ENCODE data around the gene PSEN1.

Gene PSEN1

DNA sequence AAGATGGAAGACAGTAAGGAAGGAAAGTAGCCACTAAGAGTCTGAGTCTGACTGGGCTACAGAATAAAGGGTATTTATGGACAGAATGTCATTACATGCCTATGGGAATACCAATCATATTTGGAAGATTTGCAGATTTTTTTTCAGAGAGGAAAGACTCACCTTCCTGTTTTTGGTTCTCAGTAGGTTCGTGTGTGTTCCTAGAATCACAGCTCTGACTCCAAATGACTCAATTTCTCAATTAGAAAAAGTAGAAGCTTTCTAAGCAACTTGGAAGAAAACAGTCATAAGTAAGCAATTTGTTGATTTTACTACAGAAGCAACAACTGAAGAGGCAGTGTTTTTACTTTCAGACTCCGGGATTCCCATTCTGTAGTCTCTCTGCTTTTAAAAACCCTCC is 85.6 kb downstream of the PSEN1 start:
- DNase-seq, result no peak

DNA sequence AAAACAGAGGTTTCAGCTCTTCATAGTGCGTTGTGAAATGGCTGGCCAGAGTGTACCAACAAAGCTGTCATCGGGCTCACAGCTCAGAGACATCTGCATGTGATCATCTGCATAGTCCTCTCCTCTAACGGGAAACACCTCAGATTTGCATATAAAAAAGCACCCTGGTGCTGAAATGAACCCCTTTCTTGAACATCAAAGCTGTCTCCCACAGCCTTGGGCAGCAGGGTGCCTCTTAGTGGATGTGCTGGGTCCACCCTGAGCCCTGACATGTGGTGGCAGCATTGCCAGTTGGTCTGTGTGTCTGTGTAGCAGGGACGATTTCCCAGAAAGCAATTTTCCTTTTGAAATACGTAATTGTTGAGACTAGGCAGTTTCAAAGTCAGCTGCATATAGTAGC is 86.7 kb downstream of the PSEN1 start:
- DNase-seq, result no peak

DNA sequence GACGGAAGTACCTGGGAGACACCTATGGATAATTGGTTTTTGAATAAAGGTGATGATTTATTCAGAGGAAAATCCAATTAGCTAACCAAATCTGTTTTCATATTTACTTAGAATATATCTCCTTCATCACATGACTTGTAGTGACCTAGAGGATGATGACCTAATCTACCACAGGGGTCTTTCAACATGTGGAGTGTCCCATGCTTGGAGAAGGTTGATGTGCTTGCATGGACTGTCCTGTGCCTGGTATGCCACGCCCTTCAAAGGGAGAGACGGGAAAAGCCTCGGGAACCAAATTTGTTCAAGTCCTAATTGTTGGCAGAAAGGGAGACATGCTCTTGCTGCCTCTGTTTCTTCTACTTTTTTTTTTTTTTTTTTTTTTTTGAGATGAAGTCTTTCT is 89.2 kb downstream of the PSEN1 start:
- no peak for DNase-seq

DNA sequence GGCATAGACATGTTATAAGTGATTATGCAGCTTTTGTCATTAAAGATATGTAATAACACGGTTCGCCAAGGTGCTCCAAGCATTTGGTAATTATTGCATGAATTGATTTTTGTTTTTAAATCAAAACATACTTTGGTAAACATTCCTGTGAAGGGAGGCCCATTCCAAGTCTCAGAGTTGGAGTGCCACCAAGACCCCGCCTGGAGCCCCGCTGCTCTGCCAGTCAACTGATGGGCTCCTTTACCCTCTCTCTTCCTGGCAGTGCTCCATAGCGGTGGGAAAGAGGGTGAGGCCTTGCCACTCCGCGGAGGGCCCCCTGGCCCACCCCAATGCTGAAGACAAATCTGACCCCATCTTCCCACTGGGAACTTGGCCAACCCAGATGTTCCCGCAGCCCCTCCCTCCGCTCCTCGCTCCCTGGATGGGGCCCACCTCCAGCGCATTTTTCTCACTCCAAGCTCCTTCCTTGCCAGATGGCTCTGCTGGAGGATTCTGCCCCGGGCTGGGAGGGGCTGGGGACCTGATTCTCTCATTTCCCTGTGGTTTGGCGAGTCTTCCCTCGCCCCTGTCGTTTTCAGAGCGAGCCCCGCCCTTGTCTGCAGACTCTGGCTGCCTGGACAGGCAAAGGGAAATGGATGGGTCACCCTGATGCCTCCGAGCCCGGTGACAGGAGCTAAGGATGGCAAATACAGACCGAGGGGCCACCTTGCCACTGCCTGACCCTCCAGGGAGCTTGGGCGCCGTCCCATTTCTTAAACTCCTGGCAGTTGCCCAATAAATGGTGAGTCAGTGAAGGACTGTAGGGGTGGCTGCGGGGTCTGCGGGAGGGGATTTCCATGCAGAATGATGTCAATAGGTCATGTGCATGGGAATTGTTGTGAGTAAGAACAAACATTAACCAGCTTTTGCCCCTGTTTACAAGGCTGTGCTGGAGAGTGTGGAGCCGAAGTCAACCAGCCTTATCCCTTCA is 91.8 kb downstream of the PSEN1 start:
- no peak for DNase-seq

DNA sequence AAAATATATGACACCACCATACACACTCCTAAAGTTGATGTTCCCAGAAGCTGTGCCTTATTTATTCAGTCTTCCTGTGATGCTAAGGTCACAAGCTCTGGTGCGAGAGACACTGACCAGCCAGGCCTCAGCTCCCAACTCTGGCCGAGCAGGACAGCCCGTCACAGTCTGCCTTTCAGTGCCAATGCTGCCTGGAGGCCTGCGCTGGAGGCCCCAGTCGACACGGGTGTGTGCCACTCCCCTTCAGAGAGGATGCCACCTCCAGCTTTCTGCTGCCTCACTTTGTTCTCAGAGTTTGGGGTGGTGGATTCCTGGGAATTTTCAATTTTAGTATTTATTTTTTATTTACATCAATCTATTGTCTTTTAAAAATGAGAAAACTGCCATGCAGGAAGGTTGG is 93.7 kb downstream of the PSEN1 start:
- DNase-seq, result no peak

DNA sequence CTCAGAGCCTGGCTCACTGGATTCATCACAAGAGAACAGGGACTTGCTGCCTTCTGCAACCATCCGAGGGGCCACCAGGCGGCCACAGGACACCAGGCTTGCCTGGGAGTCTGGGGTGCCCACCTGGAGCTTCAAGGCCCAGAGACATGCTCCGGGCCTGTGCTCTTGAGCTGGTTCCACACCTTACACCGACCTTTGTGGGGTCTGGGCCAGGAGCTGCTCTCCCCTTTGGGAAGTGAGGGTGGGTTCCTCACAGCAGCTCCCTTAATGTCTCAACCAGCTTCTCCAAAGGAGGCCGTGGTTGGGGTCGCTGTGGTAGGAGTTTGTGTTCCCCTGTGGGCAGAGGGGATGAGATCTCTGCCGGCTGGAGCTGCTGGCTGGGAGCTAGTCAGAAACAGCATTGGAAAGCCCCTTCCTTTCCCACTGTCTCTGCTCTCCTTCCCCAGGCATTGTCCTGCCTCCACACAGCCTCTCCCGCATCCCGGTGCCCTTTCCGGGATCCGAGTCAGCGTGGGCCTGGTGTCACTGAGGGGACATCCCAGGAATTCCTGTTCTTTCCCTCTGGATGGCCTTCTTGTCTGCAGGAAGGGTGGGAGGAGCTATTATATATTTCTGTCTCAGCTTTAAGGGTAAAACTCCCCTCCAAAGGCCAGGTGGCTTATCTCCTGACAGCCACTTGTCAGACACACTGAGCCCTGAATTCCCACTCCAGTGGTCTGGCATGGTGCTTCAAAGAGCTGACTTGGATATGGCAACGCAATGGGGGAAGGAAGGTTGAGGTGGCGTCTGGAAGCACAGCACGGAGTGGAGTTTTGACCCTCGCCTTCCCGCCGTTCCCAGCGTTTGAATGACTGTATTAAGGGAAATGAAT is 95.9 kb downstream of the PSEN1 start:
- no peak for DNase-seq

DNA sequence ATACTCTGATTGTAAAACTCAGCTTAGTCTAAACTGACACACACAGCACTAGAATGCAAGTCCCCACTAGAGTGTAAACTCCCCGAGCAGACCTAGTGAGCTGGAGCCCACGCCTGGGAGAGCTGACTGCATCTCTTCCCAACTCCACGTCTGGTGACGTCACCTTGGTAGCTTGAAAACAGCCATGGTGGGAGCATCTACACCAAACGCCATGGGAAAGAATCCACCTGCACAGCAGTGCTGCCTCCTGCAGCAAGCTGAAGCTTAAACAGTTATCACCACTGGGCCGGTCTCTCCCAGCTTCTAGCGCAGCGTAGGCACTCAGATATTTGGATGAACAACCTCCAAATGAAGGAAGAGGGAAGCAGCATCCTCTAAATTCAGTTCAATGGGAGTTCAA is 96.7 kb downstream of the PSEN1 start:
- no peak for DNase-seq

DNA sequence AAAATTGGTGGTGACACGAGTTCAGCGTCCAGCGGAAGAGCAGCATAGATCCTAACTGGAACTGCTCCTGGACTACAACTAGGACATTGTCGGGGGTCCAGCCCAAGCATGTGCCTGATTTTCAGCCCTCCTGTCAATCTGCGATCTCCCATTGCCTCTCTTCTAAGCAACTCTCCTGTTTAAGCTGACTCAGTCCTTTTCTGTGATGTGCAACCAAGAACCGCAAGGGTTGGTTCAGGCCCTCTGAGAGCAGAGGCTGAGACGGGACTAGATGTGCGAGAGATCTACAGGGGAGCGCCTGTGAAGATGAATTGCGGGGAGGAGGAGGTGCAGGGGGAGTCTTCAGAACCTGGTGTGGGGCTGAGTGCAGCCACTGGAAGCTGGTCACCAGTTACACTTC is 97.3 kb downstream of the PSEN1 start:
- no peak for DNase-seq

DNA sequence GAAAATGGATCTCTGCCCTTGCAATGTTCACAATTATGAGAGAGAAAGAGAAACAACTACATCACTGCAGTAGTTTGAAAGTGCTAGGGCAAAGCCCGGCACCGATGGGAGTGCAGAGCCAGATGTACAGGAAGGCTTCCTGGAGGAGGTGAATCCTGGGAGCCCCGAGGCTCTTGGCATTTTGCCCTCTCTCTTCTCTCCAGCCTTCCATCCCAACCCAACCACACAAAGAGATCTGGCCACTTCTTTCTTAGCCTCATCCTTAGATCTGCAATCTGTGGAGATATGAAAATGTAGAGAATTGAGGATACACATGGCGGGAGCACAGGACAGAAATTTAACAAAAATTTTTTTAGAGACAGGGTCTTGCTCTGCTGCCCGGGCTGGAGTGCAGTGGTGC is 97.7 kb downstream of the PSEN1 start:
- no peak for DNase-seq

DNA sequence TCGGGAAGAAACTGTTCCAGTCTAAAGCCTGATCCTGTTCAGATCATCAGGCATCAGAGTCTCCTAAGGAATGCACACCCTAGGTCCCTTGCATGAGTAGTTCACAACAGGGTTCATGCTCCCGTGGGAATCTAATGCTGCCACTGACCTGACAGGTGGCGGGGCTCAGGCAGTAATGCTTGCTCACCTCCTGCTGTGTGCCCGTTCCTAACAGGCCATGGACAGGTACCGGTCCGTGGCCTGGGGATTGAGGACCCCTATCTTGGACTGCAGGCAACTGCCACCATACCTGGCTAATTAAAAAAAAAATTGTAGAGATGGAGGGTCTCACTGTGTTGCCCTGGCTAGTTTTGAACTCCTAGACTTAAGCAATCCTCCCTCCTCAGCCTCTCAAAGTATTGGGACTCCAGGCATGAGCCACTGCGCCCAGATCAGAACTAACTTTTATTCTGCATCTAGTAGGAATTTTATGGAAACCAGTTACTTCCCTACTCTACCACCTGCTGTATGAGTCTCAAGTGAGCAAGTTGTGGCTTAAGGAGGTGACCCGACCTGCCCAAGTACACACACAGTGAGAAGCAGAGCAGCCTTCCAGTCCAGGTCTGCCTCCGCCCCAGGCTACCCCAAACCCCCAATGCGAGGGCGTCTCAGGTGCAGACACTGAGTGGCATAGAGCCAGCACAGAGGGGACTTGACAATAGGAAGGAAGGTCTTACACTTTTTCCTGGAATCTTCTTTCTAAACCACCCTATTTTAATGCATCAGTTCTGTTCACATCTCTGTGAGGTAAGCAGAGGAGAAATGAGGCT is 98.5 kb downstream of the PSEN1 start:
- no peak for DNase-seq

DNA sequence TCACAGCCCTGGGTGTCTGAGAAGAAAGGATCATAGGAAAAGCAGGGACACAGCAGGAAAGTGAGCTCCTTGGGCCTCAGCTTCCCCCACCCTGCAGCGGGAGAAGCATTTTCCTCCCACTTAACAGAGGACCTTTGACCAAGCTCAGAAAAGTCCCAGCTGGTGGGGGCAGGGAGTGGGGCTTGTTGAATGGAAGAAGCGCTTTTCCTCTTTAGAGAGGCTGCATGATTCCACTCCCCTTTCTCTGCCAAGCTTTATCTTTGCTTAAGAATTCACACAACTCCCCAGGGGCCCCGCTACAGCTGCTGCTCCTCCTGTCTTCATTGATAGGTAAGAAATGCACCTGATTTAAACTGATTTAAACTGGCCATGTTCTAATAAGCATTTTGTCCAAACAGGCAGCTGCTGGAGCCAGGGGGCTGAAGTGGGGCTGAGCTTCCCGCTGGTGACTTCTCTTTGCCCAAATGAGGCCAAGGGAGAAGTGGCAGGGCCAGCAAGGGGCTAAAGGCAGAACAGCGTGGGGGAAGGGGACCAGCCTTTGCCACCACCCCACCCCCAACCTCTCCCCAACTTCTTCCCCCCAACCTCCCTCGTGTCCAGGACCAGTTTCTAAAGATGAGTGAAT is 99.3 kb downstream of the PSEN1 start:
- DNase-seq, result no peak

DNA sequence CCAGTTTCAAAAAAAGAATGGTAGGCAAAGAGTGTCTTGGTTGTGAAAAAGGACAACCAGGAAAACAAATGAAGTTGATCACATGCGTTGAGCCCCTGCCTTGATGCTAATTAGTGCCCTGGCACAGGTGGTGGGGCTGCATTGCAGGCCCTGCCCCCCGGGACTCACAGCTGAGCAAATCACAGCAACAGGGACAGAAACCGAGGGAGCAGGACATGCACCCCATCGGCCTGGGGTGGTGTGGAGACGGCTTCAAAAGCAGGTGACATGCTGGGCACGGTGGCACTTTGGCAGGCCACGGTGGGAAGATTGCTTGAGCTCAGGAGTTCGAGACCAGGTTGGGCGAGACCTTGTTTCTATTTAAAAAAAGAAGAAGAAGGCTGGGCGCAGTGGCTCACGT is 99.8 kb downstream of the PSEN1 start:
- DNase-seq, result no peak

DNA sequence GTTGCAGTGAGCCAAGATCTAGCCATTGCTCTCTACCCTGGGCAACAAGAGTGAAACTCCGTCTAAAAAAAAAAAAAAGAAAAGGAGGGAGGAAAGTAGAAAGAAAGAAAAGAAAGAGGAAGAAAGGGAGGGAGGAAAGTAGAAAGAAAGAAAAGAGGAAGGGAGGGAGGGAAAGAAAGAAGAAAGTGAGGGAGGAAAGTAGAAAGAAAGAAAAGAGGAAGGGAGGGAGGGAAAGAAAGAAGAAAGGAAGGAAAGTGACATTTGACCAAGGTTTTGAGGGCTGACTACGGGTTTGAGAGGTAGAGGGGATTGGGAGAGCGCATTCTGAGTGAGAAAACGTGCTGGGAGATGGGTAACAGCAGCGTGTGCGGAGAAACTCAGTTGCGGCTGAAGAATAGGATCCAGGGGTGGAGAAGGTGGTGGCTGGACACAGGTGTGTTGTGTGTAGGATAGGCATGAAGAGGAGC is 100.5 kb downstream of the PSEN1 start:
- DNase-seq, result no peak

DNA sequence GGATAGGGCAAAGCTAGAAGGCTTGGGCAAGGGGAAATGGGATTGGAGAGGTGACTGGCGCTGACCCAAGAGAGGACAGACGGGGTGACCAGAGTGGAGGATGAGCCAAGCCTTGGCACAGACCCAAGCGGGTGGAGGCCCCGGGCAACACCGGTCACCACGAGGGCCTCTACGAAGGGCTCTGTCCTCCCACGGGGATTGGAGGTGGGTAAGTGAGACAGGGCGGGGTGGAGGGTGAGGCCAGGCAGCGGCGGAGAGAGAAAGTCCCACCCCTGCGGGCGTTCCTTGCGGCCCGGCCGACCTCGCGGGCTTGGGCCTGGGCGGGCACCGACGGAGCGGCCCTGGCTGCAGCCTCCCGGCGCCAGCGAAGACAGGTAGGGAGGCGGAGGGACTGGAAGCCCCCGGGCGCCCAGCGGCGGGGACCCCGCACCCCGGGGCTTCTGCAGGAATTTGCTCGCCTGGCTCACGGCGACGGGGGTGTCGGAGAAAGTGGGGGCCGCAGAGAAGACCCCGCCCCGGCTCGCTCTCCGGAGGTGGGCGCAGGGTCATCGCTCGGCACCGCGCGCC is 101.0 kb downstream of the PSEN1 start, which contains the start of gene PAPLN:
Gene PAPLN (plus strand): TSS at position 288 of the 567 bp plus-strand sequence. CDS start 2,273 bp downstream, outside the sequence.
- no peak for DNase-seq

DNA sequence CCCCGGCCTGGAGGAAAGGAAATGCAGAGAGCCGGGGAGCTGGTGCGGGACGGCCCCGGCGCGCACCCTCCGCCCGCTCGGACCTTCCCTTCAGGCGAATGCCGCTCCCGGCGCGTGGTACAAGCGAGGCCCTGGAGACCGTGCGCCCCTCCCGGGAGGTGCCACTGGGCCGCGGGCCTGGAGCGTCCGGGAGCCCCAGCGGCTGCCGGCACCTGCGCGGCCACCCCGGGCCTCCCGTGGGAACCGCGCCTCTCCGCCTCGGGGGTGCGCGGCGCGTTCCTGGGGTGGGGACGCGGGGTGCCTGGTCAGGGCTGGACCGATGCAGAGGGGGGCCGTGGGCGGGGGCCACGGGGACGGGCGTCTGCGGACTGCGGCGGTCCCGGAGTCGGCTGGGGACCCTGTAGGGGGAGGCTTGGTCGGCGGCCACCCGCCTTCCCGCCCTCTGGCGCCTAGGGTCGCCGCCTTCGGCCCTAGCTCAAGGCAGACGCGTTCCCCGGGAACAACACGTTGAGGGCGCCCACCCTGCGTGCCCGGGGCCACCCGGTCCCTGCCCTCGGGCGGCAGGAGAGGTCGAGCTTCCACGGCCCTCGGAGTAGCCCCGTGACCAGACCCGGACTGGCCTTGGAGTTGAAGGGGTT is 101.6 kb downstream of the PSEN1 start:
- no peak for DNase-seq

DNA sequence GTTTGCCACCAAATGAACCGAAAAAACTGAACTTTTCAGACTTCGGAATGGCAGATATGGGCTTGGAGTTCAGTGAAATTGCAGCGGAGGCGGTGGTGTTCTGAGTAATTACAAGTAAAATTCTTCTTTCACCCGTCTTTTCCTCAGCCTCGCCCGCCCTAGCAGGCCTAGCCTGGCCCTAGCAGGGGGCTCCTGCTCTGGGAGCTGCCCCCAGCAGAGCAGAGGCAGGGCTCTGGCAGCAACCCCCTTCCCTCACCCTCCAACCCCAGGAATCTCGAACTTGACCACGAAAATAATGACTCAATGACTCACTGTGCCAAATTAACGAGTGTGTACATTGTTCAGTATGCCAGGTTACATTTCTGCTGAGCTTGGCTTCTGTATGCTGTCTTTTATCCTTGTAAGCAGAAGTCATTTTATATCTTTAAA is 102.1 kb downstream of the PSEN1 start:
- DNase-seq, result no peak

DNA sequence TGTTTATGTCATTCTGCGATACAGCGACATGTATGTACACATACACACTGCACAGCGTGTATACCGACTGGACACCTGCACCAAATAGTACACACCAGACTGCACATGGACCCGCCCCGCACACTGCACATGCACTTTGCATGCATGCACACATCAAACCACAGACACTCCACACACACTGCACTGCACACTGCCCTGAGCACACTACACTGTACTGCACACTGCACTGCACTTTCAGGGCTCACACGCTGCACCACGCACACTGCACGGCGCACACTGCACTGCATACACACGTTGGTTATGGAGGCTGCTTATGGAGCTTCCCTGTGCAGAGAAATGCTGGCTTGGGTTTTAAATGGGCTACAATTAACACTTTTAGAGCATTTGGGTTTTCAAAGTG is 102.6 kb downstream of the PSEN1 start:
- DNase-seq, result no peak

DNA sequence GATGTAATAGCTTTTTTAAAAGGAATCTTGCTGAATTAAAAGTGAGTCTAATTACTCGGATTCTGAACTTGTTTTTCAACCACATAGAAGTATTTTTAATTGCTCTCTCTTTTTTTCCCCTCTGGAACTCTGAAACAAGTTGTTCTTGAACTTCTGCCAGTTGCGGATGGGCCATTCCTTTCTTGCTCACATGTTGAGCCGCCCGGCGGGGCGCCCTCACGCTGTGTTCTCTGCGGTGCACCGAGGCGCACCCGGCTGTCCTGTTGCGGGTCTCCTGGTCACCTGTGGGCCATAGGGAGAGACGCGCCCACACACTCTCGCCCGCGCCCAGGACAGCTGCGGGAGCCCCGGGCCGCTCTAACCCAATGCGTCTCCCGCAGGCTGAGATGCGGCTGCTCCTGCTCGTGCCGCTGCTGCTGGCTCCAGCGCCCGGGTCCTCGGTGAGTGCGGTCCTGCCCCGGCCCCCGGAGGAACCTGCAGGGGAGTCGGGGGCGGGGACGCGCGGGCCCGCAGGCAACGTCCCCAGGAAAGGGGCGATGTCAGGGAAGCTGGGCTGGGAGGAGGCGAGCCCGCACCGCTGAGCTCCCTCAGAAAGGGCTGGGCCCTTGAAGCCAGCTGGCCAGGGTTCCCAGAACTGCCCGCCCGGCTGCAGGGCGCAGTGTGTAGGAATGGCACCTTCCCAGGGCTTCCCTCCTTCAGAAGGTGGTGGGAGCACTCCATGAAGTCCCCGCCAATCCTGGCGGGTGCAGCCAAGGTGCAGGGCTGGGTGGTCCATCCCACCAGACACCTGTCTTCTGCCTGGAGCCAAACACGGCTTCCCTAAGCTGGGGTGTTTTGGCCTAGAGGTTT is 103.3 kb downstream of the PSEN1 start:
- DNase-seq, result no peak

DNA sequence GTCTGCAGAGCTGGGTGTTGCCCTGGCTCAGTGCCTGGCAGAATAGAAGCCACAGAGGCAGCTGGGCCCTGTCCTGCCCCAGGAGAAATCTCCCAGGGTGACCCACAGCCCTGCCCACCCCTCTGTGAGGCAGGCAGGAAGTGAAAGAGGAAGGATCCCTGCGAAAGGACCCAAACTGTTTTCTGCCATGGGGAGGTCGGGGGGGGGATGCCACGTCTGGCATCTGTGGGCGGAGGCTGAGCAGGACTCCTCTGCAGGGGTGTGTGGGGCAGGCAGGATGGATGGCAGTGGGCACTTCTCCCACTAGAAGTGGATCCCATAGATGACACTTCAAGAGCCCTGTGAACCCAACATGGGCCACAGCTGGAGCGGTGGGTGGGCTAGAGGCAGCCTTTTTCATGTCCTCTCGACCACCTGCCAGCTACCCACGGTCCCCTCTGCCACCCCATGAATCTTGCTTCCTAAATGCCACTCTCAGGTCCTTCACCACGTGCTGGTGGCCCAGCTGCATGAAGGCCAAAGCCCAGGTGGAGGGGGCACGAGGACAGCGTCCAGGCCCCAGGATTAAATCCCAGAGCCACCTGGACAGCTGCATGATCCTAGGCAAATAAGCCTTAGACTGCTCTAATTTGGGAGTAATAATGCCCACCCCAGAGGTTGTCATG is 104.6 kb downstream of the PSEN1 start:
- no peak for DNase-seq
